Measurements from ENCODE around the gene PRR33.

PRR33 gene

DNA sequence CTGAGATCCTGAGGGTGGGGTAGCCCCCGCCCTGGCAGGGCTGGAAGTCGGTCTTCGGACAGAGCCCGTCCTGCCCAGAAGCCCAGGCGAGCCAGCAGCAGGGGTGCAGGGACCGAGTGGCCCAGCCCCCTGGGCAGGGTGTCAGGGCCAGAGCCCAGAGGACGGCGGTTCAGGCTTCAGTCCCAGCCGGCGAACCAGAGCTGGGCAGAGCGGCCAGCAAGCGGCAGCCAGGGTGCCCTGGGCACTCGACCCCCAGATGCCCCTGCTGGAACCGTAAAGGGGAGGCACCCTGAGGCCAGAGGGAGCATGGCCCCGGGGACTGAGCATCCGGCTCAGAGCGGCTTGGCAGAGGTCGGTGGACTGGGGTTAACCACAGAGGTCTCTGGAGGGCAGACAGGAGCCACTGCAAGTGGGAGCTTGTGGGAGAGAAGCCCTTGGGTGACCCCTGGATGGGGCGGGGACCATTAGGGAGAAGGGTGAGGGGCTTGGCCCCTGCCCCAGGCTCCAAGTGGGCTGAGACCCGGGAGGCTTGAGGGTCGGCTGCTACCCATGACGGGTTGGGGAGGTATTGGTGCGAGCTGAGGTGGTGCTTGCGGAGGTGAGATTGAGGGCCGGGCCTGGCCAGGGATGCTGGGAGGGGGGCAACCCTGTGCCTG lies 22.9 kb downstream of the PRR33 start:
- TF ChIP-seq, protein P1, sequence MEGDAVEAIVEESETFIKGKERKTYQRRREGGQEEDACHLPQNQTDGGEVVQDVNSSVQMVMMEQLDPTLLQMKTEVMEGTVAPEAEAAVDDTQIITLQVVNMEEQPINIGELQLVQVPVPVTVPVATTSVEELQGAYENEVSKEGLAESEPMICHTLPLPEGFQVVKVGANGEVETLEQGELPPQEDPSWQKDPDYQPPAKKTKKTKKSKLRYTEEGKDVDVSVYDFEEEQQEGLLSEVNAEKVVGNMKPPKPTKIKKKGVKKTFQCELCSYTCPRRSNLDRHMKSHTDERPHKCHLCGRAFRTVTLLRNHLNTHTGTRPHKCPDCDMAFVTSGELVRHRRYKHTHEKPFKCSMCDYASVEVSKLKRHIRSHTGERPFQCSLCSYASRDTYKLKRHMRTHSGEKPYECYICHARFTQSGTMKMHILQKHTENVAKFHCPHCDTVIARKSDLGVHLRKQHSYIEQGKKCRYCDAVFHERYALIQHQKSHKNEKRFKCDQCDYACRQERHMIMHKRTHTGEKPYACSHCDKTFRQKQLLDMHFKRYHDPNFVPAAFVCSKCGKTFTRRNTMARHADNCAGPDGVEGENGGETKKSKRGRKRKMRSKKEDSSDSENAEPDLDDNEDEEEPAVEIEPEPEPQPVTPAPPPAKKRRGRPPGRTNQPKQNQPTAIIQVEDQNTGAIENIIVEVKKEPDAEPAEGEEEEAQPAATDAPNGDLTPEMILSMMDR (IDR thresholded peaks at IDR 0.05; ENCODE audit: low read depth, low read length): no peak
- H3K4me3 ChIP-seq (ENCODE audit: low read depth, low read length): no peak overlapping the region

DNA sequence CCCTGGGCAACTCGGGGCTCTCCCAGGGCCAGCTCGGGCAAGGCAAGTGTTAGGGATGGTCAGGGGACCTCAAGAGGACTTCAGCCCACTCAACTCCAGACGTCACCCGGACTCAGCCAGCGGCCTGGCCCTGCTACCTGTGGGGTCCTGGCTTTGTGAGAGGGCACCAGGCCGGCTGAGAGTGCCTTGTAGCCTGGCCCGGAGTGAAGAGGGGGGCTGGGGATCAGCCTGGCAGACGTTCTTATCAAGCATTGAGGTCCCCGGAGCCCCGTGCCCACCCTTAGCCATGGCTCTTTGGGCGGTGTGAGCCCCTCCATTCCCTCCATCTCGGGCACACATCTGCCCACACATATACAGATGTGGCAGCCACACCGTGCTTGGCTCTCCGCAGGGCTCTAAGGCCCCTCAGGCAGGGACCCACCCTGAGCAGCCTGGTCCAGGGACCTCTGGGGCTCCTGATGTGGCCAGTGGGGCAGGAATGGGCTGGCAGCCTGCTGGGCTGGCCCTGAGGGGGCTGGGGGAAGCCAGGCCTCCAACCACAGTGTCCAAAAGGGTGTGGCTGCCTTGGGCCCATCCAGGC lies 23.5 kb downstream of the PRR33 start:
- TF ChIP-seq, protein P1 (IDR thresholded peaks at IDR 0.05; ENCODE audit: low read depth, low read length): no peak
- no peak overlapping the region for H3K4me3 ChIP-seq (ENCODE audit: low read depth, low read length)

DNA sequence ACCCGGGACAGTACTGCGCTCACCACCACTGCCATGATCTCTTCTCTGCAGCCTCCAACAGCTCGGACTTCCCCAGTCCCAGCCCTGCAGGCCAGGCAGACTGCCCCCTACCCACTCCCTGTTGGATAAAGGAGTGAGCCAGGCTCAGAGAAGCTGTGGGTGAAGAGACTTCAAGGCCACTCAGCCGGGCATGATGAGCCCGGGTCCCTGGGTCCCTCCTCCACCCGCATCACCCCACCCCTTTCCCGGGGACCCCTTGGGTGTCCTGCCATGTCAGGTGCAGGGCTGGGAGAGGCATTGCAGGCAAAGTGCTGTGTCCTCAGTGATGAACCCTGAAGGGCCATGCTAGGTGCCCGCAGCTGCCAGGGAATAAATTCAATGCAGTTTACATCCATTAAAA lies 24.3 kb downstream of the PRR33 start:
- TF ChIP-seq, protein P1 (IDR thresholded peaks at IDR 0.05; ENCODE audit: low read depth, low read length): no peak
- H3K4me3 ChIP-seq (ENCODE audit: low read depth, low read length): no peak overlapping the region

DNA sequence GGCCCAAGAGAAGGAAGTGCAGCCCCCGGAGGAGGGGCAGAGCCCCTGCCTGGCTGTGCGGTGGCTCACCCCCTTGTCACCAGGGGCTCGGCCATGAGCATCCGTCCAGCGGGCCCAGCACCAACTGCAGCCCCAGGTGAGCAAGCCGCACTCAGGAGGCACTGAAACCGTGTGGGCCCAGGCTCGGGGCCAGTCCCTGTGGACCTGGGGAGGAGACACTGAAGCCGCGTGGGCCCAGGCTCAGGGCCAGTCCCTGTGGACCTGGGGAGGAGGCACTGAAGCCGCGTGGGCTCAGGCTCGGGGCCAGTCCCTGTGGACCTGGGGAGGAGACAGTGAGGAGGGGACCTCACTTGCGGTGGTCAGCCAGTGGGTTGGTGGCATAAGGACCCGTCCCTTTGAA lies 24.9 kb downstream of the PRR33 start:
- no peak overlapping the region for H3K4me3 ChIP-seq (ENCODE audit: low read depth, low read length)
- TF ChIP-seq, protein P1 (IDR thresholded peaks at IDR 0.05; ENCODE audit: low read depth, low read length): no peak

DNA sequence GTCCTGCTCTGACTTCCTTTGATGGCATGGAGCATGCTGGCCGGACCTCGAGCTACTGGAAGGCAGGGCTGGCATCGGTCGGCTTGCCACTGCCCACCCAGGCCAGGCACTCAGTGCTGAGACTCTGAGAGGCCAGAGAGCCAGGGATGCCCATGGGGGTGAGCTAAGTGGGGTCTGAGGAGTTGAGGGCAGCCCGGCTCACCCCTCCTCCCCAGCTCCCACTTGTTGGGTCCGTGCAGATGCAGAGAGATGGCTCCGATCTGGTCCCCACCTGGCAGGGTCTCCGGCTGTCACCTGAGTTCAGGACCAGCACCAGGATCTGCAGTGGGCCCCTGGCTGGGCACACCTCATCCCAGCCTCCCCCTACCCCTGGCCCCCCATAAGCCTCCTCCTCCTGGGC lies 25.5 kb downstream of the PRR33 start:
- no peak overlapping the region for H3K4me3 ChIP-seq (ENCODE audit: low read depth, low read length)
- TF ChIP-seq, protein P1 (IDR thresholded peaks at IDR 0.05; ENCODE audit: low read depth, low read length): no peak

GRCh38 chr11:1864831-1865665 lies 26.6 kb downstream of the PRR33 start:
- TF ChIP-seq, protein P1 (IDR thresholded peaks at IDR 0.05; ENCODE audit: low read depth, low read length): no peak
- no peak overlapping the region for H3K4me3 ChIP-seq (ENCODE audit: low read depth, low read length)

DNA sequence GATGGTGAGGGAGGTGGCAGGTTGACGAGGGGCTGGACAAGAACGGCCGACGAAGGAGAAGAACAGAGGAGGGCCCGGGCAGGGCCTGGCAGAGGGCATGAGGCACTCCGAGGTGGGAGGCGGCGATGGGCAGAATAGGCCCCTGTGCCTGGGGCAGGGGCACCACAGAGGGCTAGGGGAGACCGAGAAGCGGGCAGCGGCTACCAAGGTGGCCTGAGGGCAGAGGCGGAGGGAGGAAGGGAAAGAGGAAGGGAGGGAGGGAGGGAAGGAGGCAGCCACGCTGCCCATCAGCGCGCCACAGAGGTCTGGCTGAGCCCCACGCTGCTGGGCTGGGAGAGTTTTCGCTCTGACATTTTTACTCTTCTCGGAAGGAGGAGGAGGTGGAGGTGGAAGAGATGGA lies 27.5 kb downstream of the PRR33 start:
- TF ChIP-seq, protein P1 (IDR thresholded peaks at IDR 0.05; ENCODE audit: low read depth, low read length): no peak
- no peak overlapping the region for H3K4me3 ChIP-seq (ENCODE audit: low read depth, low read length)
